ENCODE results near the gene SORBS1.

The SORBS1 gene

GRCh38 chr10:95517536-95518454 lies 43.4 kb downstream of the SORBS1 start:
- ChIA-PET CTCF (no interaction called here), POLR2A (no interaction called here)
- TF ChIP-seq CTCF (IDR thresholded peaks at IDR 0.05; ENCODE audit: control extremely low read depth, extremely low read depth, low read depth, missing control alignments) = no peak
- no peak for DNase-seq (ENCODE audit: extremely low spot score)

DNA sequence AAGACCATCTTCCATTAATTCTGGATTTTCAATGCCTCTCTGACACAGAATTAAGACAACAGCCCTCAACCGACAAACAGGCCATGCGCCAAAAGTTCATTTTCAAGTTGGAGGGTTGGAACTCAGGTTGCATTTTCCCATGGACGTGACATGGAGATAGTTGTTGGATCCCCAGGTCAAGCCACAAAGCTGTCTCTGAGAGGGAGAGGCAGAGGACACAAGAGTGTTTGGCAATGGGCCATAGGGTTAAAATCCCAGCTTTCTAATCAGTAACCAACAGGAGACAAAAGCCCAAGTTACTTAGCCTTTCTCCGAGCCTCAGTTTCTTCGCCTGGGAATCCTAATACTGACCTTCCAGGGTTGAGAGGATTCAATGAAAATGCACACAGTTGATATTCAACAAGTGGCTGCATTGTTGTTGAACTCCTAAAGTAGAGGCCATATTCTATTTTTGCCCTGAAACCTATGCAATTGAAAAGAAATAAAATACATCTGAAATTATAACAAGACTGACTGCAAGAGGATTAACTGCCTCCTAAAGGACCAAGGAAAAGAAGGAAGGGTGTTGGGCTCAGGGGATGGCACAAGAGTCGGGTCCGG lies 44.3 kb downstream of the SORBS1 start:
- DNase-seq (ENCODE audit: extremely low spot score) = no peak
- ChIA-PET CTCF (interaction anchor here (1.5 to 3.4 kb wide), 3 partner anchors 8 to 71 kb away, joined by 3 to 8 read pairs (median 5); no protein-coding TSS in a partner anchor), POLR2A (no interaction called here)
- no peak for TF ChIP-seq CTCF (IDR thresholded peaks at IDR 0.05; ENCODE audit: control extremely low read depth, extremely low read depth, low read depth, missing control alignments)

- no peak for DNase-seq (ENCODE audit: extremely low spot score)
- POLR2A ChIA-PET = no interaction called here
- CTCF ChIA-PET = interaction anchor here (0.8 to 3.4 kb wide), 2 partner anchors 69 to 83 kb away, joined by 3 to 8 read pairs; no protein-coding TSS in a partner anchor
- TF ChIP-seq CTCF (IDR thresholded peaks at IDR 0.05; ENCODE audit: control extremely low read depth, extremely low read depth, low read depth, missing control alignments) = no peak
Measured at GRCh38 chr10:95513941-95514392, 47.2 kb downstream of the SORBS1 start.

DNA sequence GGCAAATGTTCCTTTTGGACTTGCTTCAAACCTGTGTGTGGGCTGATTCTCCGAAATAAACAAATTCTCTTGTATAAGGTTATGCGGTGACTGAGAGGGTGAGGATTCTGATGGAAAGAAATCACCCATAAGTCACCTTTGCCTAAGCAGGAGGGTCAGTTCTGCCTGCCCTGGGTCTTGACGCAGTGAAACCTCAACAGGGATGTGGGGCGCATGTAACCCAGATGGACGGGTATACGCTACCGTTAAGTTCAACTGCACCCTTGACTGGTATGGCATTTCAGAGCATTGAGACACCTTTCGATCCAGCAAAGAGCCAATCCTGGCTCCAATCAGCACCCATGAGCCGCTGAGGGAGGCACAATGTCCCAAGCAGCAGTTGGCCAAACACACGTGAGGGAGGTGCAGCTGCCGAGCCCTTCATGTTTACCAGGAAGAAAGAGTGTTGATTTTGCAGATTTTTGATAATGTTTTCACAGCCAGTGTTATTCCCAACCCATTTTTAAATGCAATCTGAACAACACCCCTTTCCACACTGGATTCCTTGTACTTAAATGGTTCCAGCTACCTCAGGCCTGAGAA lies 48.1 kb downstream of the SORBS1 start:
- CTCF ChIA-PET = interaction anchor here (0.8 kb wide), 1 partner anchor 82 kb away, joined by 3 read pairs; no protein-coding TSS in a partner anchor
- DNase-seq (ENCODE audit: extremely low spot score) = no peak
- no peak for TF ChIP-seq CTCF (IDR thresholded peaks at IDR 0.05; ENCODE audit: control extremely low read depth, extremely low read depth, low read depth, missing control alignments)
- POLR2A ChIA-PET = no interaction called here

DNA sequence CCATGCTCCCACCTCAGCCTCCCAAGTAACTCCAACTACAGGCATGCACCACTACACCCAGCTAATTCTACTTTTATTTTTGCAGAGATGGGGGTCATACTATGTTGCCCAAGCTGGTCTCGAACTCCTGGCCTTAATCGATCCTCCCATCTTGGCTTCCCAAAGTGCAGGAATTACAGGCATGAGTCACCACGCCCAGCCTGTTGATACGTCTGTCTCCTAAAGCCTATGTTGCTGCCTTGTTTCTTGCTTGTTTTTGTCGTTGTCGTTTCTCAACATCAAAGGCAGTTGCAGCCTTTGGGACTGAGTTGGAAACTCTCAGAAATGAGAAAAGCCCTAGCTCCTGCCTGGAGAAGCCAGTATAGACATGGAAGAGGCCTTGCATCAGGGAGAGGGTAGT lies 49.9 kb downstream of the SORBS1 start:
- TF ChIP-seq CTCF (IDR thresholded peaks at IDR 0.05; ENCODE audit: control extremely low read depth, extremely low read depth, low read depth, missing control alignments) = no peak
- DNase-seq (ENCODE audit: extremely low spot score) = no peak
- ChIA-PET CTCF (interaction anchor here (1.4 kb wide), 1 partner anchor 10 kb away, joined by 4 read pairs; no protein-coding TSS in a partner anchor), POLR2A (no interaction called here)

GRCh38 chr10:95509251-95509650 lies 51.9 kb downstream of the SORBS1 start:
- DNase-seq (ENCODE audit: extremely low spot score) = no peak
- ChIA-PET POLR2A (no interaction called here), CTCF (interaction anchor here (1.0 to 1.2 kb wide), 2 partner anchors 11 to 79 kb away, joined by 3 to 4 read pairs; no protein-coding TSS in a partner anchor)
- TF ChIP-seq CTCF (IDR thresholded peaks at IDR 0.05; ENCODE audit: control extremely low read depth, extremely low read depth, low read depth, missing control alignments) = no peak
